ENCODE data around the gene TRIP13. TPM values are rescaled to one million over a fixed set of nuclear protein-coding genes. Genes with fewer than 3 reads are reported as not detected.
"Not testable (repeated sequence)": the region's sequence is repeated elsewhere in the genome, so short reads cannot be mapped to it uniquely, and the experiment has no call there.

TRIP13 gene
- total and polyA plus RNA-seq, 2 of the 4 experiments (the other 2 are of a cell fraction), result 17.1 to 35.5 TPM

DNA sequence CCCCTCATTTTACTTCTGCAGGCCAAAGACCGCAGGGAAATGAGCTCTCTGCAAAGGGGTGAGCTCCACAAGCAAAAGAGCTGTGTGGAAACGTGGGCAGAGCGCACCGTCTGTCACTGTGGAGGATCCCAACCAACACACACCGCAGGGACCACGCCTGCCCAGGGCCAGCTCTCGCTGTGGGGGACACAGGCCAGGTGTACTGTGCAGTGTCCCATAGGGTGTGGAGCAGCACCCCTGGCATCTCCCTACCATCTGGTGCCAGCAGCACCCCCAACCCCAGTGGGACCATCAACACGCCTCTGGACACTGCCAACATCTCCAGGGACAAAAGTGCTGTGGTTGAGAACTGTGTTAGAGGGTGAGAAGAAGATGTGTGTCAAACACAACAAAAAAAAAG, 14.0 kb upstream of the TRIP13 start:
- H2AFZ ChIP-seq (replicated peaks; ENCODE audit: low read length, poor library complexity); H3K27me3 ChIP-seq (ENCODE audit: control insufficient read depth, insufficient read depth, low read length); H2BK15ac ChIP-seq (ENCODE audit: low read depth, low read length); H4K5ac ChIP-seq (ENCODE audit: low read depth, low read length); H2AK5ac ChIP-seq (ENCODE audit: low read depth, low read length); H2AK9ac ChIP-seq (replicated peaks; ENCODE audit: low read depth, low read length, poor library complexity); H3K9ac ChIP-seq (ENCODE audit: low read depth, low read length); H4K91ac ChIP-seq (ENCODE audit: insufficient read depth, low read depth, low read length); CTCF ChIA-PET; H3K4me3 ChIP-seq (ENCODE audit: insufficient read depth, low read depth, low read length); H3K27ac ChIP-seq (ENCODE audit: insufficient read depth, low read length); ATAC-seq (ENCODE audit: low read depth); H4K8ac ChIP-seq (ENCODE audit: low read depth in 2 of 2, low read length in 2 of 2); H3K14ac ChIP-seq (replicated peaks; ENCODE audit: low read depth, low read length); intact Hi-C loops (cut with micrococcal nuclease); H2BK120ac ChIP-seq (ENCODE audit: low read depth, low read length); H3K9me3 ChIP-seq (ENCODE audit: control insufficient read depth, insufficient read depth, low read length); H3K56ac ChIP-seq (ENCODE audit: extremely low read depth, insufficient read depth, low read length); DNase-seq; POLR2A ChIA-PET (ENCODE audit: unreplicated experiment); H3K4me1 ChIP-seq (ENCODE audit: control insufficient read depth, insufficient read depth, low read length); H2BK20ac ChIP-seq (ENCODE audit: low read depth, low read length); H3K23ac ChIP-seq (ENCODE audit: low read depth, low read length); H3K4ac ChIP-seq (ENCODE audit: low read depth, low read length); H3K4me2 ChIP-seq (ENCODE audit: low read depth, low read length); BruUV-seq (replicated peaks); in situ Hi-C loops (cut with MboI; ENCODE audit: low sequenced_read_pairs); H3K18ac ChIP-seq (ENCODE audit: low read depth, low read length); H2BK5ac ChIP-seq (ENCODE audit: low read depth, low read length, poor library complexity, severe bottlenecking); dilution Hi-C loops (cut with HindIII; ENCODE audit: low sequenced_read_pairs, unreplicated experiment): not testable (repeated sequence)
- peaks cover 20 to 27% of the 10 kb centered on the region in 2 experiments for H3K79me1 ChIP-seq (ENCODE audit: low read depth in 1 of 2, low read length in 2 of 2)
- peaks cover 11% of the 10 kb centered on the region for H3K9me1 ChIP-seq (ENCODE audit: insufficient read depth, low read length)
- H4K20me1 ChIP-seq (ENCODE audit: insufficient read depth, low read length), result peaks cover 19% of the 10 kb centered on the region
- no CpG with 5 or more reads among the region's 8 CpGs for WGBS, 2 experiments (ENCODE audit: extremely low coverage in 2 of 2, insufficient read length in 1 of 2)
- H3K36me3 ChIP-seq (ENCODE audit: control insufficient read depth, insufficient read depth, low read length), result peaks cover 65% of the 10 kb centered on the region

Measured in IMR-90 (cell line).